Measurements from ENCODE around the gene KIF14.

The KIF14 gene

DNA sequence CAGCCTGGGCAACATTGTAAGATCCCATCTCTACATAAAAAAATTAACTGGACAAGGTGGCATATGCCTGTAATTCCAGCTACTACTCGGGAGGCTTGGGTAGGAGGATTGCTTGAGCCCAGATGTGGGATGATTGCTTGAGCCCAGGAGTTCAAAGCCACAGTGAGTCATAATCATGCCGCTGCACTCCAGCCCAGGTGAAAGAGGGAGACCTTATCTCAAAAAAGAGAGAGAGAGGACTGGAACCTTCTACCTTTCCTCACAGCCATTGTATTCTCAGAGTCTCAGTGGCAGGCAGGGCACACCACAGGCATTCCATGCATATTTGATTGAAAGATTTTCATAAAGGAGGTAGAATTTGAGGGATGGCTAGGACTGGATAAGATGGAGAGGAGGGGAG lies 78.4 kb downstream of the KIF14 start:
- DNase-seq (ENCODE audit: low read depth) = no peak
- TF ChIP-seq, protein P1, sequence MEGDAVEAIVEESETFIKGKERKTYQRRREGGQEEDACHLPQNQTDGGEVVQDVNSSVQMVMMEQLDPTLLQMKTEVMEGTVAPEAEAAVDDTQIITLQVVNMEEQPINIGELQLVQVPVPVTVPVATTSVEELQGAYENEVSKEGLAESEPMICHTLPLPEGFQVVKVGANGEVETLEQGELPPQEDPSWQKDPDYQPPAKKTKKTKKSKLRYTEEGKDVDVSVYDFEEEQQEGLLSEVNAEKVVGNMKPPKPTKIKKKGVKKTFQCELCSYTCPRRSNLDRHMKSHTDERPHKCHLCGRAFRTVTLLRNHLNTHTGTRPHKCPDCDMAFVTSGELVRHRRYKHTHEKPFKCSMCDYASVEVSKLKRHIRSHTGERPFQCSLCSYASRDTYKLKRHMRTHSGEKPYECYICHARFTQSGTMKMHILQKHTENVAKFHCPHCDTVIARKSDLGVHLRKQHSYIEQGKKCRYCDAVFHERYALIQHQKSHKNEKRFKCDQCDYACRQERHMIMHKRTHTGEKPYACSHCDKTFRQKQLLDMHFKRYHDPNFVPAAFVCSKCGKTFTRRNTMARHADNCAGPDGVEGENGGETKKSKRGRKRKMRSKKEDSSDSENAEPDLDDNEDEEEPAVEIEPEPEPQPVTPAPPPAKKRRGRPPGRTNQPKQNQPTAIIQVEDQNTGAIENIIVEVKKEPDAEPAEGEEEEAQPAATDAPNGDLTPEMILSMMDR (IDR thresholded peaks at IDR 0.05; ENCODE audit: control insufficient read depth, extremely low read depth, insufficient read depth) = no peak
- no peak overlapping the region for H3K4me3 ChIP-seq (ENCODE audit: low read depth, low read length)

DNA sequence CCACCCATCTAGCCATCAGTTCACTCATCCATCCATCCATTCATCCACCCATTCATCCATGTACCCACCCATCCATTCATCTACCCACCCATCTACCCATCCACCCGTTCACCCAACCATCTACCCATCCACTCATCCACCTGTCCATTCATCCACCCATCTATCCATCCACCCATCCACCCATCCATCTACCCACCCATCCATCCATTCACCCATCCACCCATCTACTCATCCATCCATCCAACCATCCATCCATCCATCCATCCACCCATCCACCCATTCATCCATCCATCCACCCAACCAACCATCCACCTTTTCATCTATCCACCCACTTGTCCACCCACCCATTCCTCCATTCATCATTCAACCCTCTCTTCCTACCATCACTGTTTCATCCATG lies 80.3 kb downstream of the KIF14 start:
- DNase-seq (ENCODE audit: low read depth) = no peak
- H3K4me3 ChIP-seq (ENCODE audit: low read depth, low read length) = no peak overlapping the region
- TF ChIP-seq, protein P1 (IDR thresholded peaks at IDR 0.05; ENCODE audit: control insufficient read depth, extremely low read depth, insufficient read depth) = no peak

DNA sequence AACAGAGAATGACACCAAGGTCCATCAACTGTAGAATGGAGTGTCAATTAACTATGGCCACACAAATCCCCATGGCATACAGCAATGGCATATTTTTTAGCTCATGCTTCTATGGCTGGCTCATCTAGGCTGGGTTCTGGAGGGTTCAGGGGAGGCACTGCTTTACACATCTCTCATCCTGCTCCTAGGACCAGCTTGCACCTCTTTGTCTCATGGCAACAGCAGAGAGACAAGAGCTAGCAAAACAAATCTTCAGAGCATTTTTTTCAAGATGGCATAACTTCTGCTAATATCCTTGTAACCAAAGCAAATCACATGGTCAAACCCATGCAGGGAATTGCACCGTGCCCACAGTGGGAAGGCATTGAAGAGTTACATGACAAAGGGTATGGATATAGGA lies 82.4 kb downstream of the KIF14 start:
- no peak overlapping the region for H3K4me3 ChIP-seq (ENCODE audit: low read depth, low read length)
- TF ChIP-seq, protein P1 (IDR thresholded peaks at IDR 0.05; ENCODE audit: control insufficient read depth, extremely low read depth, insufficient read depth) = no peak
- DNase-seq (ENCODE audit: low read depth) = no peak

DNA sequence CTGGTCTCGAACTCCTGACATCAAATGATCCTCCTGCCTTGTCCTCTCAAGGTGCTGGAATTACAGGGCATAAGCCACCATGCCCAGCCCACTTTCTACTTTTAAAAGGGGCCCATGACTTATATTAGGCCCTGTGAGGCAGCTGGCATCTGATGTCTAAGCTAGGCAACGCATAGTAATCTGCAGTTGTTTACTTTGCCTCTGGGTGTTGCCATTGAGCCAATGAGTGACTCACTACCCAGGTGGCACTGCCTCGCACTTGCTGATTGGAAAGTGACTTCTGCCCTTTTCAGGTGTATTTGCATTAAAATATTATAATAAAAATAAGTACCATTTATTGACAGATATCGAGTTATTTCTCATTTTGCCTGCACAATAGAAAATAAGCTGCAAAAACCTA lies 84.9 kb downstream of the KIF14 start:
- peak; percentile 45 for DNase-seq (ENCODE audit: low read depth)
- TF ChIP-seq, protein P1 (IDR thresholded peaks at IDR 0.05; ENCODE audit: control insufficient read depth, extremely low read depth, insufficient read depth) = peak; percentile 66
- H3K4me3 ChIP-seq (ENCODE audit: low read depth, low read length) = no peak overlapping the region

DNA sequence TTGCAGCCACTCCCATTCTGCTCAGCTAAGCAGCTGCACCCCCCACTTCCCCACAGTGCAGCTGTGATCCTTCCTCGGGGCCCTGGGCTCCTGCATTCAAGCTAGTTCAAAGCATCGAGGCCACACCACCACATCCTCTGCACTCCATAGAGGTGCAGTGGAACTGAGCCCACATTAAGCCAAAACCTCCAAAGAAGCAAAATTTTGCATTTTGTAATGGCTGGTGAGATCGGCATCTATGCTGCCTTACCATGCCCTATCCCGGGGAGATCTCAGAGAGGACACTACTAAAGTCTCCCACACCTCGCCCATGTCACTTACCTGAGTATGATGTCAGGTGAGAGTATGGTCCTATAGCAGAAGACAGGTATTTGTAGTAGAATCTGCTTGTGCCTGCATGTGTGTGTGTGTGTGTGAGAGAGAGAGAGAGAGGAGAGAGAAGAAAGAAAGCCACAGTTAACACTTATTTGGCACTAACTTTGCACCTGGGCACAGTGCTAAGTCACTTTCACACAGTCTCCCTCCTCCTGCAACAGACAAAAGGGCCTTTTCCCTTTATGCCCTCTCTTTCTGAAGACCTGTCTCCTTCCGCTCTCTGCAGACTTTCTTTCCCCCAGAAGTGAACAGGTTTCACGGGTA lies 89.8 kb downstream of the KIF14 start:
- TF ChIP-seq, protein P1 (IDR thresholded peaks at IDR 0.05; ENCODE audit: control insufficient read depth, extremely low read depth, insufficient read depth) = no peak
- no peak overlapping the region for H3K4me3 ChIP-seq (ENCODE audit: low read depth, low read length)
- DNase-seq (ENCODE audit: low read depth) = no peak

DNA sequence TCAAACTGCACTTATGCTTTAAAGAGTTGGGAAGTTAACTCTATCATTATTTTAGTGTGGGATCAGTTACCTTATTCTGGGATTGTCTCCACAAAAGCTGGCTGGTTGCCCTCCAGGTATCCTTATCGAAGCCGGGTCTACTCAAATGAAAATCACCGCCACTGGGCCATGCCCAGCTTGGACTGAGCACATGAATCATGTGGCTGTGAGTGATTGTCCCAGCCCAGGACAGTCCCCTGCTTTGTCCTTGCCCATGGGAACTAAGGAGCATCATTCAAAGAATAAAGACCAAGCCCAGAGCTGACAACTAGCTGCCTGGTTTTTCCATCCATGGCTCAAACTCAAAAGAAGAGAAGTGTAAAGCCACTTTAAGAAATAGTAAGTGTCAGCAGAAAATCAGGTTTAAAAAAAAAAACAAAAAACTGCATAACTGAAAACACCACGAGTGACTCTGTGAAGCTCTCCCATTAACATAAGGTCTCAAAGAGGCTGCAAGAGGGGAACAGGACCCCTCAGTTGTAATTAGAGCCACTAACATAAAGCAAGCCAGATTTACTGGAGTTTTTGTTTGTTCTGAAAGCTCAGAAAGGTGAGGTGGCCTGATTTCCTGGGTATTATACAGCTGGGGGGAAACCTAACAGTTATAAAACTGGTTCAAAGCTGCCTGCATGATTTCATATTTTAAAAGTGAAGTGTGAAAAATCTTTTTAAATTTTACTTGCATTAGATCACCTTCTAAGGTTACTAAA lies 91.5 kb downstream of the KIF14 start:
- H3K4me3 ChIP-seq (ENCODE audit: low read depth, low read length) = no peak overlapping the region
- TF ChIP-seq, protein P1 (IDR thresholded peaks at IDR 0.05; ENCODE audit: control insufficient read depth, extremely low read depth, insufficient read depth) = no peak
- DNase-seq (ENCODE audit: low read depth) = no peak

Measured in LNCaP clone FGC (cell line).